ENCODE results near the gene C7.
"Not testable (repeated sequence)": the region's sequence is repeated elsewhere in the genome, so short reads cannot be mapped to it uniquely, and the experiment has no call there.

Gene C7

DNA sequence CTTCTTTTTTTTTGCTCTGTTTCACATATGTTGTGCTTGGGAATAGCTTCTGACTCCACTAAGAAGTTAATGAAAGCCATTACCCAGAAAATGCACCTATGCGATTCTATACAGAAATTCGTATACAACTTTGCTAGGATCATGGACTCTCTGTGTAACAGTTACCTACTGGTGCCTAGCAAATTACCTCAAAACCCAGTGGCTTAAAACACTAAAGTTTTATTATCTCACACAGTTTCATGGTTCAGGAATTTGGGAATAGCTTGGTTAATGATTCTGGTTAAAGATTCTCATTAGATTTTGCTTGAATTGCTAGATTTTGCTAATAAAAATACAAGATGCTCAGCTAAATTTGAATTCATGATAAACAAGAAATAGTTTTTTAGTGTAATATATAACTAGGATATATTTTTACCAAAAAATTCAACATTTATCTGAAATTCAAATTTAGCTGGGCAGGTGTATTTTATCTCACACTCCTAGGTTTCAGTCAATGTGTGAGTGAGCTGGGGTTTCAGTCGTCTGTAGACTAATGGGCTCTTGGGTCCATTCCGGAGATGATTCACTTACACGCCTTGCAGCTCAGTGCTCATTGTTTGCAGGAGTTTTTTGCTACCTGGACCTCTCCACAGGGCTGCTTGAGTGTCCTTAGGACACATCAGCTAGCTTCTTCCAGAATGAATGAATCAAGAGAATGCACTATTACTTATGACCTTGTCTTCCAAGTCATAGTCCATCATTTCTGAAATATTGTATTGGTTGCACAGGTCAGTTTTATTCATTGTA is 86.7 kb downstream of the C7 start:
- no peak for DNase-seq

DNA sequence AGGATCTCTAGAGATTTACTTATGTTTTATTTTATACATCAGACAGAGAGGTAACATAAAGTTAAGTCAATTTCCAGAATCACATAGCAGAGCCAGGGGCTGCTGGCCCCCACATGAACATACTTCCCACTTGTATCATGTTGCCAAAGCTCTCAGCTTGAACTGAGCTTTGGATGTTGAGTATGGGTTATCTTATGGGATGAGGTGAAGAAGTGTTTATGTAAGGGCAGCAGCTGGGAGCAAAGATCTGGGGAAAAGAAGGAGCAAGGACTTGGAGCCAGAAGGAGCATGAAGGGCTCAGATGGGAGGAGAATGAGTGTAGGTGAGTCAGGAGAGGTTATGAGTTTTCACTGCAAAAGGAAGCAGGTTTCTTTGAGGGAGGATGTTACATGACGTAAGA is 89.8 kb downstream of the C7 start:
- no peak for DNase-seq

DNA sequence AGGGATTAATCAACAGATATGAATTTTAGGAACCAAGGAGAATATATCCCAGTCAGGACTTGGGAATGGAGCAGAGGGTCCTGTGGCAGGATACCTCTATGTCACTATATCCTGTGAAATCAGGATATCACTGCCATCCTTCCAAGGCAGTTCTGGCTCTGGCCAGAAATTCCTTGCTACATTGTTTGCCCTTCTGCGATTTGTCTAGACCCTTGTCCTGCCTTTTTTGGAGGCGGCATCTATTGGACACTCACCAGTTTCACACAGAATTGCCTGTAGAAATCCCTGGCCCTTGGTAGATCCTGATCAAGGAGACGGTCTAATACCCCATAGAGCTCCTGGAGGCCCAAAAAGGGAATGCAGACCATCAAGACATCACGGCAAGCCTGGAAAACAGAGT is 90.7 kb downstream of the C7 start:
- DNase-seq = no peak

DNA sequence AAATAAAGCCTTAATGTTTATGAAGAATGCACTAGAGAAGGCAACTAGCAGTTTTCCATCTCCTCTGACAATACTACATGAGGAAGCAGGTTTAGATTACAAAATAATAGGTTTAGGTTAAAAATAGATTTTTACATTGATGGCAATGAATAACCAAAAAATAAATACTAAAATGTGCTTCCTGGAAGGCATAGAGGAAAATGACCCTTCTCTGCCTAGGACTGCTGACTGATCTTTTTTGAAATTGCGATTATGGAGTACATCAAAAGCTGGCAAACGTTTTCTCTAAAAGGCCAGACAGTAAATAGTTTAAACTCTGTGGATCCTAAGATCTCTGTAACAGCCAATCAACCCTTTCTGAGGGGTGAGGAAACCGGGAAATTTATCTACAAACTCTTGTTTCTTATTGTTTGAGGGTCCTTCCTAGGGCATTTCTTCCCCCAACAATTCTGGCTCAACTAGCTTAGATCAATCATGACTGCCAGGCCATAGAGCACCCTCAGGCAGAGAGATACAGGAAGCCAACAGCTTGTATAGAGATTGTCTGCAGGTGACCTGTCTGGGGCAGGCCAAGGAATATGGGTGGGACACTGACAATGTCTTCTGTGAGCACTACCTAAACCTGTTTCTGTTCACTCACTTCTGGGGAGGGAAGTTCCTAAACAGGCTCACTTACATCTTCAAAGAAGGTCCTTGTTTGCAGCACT is 94.5 kb downstream of the C7 start:
- no peak for DNase-seq

DNA sequence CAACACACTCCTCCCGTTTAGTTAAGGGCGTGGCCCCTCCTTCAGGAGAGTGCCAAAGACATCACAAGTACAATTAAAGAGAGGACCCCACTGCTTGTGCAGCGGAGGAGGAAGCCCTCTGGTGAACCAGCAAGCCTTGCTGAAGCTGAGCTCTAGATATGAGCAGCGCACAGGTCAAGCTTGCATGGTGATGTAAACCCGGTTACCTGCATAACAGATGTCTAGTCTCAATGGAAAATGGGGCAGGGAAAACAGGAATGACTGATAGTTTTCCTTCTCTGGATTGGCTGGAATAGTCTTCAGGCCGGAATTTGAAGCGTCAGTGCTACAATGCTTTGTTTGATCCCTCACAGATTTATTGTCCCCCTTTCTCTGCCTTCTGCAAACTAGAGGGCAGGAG is 95.6 kb downstream of the C7 start:
- no peak for DNase-seq

DNA sequence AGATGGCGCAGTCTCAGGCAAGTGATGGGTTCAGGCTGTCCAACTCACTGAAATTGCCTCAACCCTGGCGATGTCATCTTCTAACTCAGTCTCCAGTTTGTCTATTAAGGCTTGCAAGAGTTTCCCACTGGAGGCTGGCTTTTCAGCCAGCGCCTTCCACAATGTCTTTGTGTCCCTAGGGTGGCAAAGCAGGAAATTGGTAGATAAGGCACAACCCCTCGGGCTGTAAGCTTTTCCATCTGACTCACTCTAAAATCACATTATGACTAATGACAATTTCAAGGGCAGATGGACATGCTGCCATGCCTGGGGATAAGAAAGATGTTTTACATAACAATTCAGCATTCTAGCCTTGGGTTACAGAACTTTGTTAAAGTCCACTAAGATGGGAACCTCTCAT is 99.9 kb downstream of the C7 start:
- no peak for DNase-seq

DNA sequence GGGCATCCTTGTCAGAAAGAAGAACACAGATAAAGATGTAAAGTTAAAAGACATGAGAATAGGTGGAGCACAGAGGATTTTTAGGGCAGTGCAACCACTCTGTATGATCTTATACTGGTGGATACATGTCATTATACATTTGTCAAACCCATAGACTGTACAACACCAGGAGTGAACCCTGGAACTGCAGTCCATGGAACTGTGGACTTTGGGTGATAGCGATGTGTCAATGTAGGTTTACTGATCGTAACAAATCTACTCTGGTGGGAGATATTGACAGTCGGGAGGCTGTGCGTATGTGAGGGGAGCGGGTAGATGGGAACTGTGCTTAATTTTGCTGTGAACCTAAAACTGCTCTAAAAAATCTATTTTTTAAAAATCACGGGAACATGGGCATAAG is 101.3 kb downstream of the C7 start:
- DNase-seq = no peak

DNA sequence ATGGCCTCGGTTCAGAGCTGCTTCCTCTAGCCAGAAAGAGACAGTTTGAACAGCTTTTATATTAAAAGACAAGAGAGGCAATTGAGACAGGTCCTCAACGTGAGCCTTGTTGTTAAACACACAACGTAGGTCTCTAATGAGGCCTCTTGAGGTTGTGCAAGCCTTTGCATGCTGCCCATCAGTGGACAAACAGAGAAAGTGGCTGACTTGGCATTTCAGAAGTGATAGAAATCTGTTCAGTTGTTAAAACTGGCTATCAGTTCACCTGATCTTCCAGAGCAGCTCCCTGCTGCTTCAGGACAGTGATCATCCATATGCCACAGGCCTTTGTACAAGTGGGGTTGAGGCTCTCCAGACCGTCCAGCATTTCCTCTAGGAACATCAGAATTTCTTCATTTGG is 103.0 kb downstream of the C7 start:
- DNase-seq = no peak

DNA sequence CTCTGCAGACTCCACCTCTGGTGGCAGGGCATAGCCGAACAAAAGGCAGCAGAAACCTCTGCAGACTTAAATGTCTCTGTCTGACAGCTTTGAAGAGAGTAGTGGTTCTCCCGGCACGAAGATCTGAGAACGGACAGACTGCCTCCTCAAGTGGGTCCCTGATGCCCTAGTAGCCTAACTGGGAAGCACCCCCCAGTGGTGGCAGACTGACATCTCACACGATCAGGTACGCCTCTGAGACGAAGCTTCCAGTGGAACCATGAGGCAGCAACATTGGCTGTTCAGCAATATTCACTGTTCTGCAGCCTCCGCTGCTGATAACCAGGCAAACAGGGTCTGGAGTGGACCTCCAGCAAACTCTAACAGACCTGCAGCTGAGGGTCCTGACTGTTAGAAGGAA is 113.3 kb downstream of the C7 start:
- not testable (repeated sequence) for DNase-seq
